Measurements from ENCODE around the gene BLZF1.

DNA sequence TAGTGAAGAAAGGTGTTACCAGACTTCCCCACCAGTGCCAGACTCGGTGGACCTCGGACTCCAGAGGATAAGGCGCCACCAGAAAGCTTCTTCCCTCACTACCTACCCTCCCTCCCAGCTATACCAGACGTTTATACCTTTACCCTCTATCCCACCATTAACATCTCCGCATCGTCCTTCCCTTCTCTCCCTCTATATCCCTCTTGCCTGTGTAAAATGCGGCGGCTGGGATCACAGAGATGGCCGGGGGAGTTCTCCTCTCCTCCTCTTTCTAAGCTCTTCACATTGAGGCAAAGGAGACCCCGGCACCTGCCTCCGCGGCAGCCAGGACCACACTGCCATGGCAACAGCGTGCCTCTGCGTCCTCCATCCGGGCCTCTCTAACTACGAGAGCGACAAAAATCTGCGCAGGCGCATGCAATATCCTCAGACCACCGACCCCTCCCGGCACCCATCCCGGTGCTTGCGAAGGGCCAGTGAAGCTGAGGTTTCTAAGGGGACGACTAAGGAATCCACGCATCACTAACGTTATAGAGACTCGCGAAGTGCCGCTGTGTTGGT lies 59.2 kb downstream of the BLZF1 start, which contains the start of gene CCDC181:
- TF ChIP-seq, protein P1, sequence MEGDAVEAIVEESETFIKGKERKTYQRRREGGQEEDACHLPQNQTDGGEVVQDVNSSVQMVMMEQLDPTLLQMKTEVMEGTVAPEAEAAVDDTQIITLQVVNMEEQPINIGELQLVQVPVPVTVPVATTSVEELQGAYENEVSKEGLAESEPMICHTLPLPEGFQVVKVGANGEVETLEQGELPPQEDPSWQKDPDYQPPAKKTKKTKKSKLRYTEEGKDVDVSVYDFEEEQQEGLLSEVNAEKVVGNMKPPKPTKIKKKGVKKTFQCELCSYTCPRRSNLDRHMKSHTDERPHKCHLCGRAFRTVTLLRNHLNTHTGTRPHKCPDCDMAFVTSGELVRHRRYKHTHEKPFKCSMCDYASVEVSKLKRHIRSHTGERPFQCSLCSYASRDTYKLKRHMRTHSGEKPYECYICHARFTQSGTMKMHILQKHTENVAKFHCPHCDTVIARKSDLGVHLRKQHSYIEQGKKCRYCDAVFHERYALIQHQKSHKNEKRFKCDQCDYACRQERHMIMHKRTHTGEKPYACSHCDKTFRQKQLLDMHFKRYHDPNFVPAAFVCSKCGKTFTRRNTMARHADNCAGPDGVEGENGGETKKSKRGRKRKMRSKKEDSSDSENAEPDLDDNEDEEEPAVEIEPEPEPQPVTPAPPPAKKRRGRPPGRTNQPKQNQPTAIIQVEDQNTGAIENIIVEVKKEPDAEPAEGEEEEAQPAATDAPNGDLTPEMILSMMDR (IDR thresholded peaks at IDR 0.05; ENCODE audit: low read depth, low read length) = no peak
- TF ChIP-seq EZH2phosphoT487 (IDR thresholded peaks at IDR 0.05; ENCODE audit: low read depth) = no peak

Measured in OCI-LY3 (cell line).